DMS53 treated with DMSO at 0.1 percent for 48 hours (cell line): ENCODE data around the gene GRM7.

Source experiments
- DNase-seq: peaks from one replicate; lab custom pipeline; 2025; ENCODE audit not compliant: unreplicated experiment; lab: John Stamatoyannopoulos, UW

The GRM7 gene

DNA sequence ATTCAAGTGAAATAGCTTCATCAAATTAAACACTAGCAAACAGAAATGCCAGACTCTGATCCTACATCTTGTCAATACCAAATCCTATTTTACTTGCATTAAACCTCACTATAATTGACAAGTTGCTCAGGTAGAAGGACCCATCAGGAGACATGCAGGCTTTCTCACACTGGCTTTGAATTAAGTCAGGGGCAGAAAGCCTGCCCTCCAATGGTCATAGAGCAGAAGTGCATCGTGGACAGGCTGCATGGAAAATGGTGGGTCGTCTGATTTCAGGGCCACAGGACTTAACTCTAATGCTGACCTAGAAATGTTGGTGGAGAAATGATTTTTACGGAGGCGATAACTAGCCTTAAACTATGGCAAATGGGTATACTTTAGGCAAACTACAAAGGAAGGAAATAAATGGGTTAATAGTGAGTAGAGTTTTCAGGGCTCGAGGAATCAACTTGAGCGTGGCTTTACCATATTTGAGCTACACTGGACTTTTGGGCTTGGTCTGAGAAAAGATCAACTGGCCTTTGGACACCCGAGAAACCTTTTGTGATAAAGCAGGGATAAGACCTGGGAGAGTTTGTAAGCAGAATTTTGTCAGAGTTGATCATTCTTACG, 283.9 kb downstream of the GRM7 start:
- DNase-seq, result peak; percentile 0

DNA sequence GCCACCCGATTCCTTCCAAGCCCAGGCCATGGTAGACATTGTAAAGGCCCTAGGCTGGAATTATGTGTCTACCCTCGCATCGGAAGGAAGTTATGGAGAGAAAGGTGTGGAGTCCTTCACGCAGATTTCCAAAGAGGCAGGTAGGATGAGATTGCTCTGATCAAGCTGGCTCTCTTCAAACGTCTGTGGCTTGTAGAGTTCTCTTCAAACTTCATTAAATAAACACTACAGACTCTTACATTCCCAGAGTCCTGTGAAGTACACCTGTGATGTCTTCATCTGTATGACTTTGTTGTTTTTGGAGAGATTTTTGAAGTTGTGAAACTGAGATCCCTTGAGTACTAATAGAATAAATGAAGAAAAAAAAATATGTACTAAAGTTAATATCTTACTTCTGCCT, 285.6 kb downstream of the GRM7 start:
- no peak for DNase-seq

DNA sequence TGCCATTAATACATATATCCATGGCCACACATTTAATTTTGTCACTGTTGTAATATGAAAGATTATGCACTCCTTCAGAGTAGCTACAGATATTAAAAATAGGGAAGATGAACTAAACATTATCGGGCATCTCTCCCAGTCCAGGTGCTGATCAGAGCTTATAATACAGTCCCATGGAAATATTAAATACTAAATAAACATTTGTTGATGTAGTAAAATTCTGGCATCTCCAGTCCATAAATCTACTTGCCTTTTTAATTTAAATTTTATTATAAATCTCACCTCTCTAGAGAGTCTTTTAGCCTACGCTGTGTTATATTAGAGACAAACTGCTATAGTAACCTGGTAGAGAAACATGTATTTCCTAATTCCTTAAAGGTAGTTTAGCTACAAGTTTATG, 297.6 kb downstream of the GRM7 start:
- no peak for DNase-seq

DNA sequence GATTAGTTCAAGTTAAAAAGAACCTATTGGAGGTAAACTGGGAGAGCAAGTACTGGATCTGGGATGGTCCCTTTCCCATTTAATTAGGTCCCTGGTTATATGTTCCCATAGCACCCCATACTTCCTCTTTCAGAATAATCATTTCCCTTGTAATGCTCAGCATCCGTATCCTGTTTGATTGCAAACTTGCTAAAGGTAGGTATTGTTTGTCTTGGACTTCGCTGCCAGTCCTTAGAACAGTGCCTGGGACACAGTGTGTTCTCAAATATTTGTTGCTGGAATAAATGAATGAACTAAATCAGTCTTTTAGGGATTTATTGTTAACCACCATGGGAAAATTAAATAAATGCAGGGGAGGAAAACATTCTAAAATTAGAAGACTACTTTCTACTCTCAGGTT, 299.8 kb downstream of the GRM7 start:
- no peak for DNase-seq

DNA sequence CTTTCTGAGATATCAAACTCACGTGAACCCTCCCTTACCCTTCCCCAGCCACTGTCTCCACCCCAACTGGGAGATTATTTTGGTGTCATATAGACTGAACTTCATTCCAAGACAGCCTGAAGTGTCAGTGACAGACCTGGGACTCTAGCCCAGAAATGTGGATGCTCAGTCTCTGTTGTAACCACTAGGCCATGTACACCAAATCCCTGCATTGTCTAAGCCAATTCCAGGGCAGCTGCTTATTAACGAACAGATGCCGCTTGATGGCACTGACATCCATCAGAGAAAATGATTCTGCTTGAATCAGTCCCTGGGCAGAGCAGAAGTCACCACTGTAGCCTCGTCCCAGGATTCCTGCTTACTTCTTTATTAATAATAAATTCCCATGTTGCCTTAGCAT, 305.5 kb downstream of the GRM7 start:
- no peak for DNase-seq

DNA sequence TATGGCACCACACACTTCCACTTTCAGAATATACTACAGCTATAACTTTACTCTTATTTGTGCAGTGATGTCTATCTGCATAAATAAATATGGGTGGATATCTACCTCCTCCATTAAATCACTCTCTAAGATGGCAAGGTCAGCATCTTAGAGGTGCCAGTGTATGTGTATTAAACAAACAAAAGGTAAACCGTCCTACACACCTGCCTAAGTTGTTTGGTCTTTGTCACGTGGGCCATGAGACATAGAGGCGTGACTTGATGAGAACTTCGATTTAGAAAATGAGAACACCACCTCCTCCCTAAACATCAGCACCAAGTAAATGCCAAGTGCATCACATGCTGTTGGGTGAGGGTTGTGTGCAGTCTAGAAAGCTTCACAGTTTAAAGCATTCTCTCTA, 310.6 kb downstream of the GRM7 start:
- DNase-seq, result no peak

DNA sequence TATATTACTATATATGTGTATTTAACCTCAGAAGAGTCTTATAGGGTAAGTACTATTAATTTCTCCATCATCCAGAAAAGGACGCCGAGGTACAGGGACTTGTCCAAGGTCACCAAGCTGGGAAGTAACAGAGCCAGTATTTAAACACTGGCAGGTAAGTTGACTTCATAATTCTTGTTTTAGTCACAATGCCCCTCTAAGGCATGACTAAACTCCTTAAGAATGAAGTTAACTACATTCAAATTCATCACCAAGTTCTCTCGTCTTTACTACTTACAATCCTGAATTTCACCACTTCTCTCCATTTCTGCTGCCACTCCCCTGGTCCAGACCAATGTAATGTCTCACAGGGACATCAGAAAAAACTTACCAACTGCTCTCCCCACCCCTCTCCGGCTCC, 312.1 kb downstream of the GRM7 start:
- no peak for DNase-seq

DNA sequence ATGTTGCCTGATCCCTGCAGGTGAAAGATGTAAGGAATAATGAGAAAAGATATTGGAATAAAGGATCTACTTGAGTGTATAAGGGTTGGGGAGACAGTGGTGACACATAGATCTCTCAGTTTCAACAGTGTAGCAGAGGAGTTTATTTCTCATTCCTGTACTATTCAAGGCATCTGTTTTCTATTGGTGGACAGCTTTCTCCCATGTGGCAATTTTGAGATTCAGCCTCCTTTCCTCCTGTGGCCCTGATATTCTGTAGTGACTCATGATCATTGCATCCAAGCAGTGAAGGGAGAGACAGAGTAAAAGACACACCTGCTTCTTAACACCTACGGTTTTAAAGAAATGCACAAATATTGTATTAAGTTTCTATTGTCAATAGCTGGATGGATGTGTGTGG, 327.6 kb downstream of the GRM7 start:
- DNase-seq, result no peak

DNA sequence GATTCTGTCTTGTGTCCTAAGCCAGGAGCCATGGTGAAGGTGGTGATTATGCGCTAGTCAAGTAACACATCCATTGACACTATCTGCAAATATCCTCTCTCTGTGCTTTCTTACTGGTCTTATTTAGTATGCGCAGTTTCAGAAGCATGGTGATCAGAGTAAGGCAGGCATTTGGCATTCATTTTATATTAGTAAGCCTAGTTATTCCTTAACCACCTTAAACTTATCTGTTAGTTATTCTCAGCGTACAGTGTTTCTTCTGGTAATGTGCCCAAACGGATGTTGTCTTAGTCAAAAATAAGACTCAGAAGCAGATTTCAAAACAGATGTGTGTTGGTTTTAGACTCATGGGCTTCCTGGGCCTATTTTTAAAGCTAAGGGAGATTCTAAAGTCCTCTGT, 329.2 kb downstream of the GRM7 start:
- no peak for DNase-seq

DNA sequence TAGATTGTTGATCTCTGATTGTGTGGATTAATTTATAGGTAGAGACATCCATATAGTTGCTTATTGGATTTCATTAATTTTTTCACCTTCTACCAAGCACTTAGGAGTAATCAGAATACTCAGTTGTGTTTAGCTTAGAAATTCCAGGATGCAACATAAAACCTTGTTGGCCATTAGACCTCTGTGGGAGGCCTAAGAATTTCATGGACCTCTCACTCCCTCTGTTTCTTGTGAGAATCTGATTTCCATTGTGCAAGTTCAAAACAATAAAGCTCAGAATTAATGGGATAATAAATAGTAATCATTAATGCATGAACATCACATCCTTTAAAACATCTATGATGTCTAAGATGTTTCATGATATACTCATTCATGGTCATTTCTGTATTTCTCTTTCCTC, 332.4 kb downstream of the GRM7 start:
- DNase-seq, result no peak

DNA sequence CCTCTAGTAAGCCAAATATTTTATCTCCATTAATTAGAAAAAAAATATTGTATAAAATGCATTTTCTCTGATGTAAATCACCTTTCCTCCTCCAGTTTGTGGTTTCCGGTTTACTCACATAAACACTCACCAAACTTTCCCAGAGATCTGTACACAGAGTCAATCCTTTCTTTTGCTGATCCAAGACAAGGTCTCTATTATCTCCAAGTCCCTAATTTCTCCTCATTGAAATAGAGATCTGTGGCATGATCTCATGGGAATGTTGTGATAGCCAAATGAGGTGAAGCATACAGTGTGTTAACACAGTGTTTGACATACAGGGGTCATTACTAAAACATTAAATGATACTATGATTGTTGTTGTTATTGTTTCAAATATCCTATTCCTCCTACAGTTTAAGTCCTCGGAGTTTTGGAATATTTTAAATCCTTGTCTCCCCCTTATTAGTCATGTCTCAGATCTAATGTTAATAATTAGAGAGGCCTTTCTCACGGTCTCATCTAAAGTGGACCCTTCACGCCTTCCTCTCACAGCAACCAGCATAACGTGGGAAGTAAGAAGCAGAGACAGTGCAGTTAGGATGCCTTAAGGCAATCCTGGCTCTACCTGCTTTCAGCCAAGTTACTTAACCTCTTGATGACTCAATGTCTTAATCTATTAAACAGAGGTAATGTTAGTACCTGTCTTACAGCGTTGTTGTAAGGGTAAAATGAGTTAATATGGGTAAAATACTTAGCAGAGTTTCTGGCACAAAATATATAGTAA, 333.3 kb downstream of the GRM7 start:
- DNase-seq, result no peak

DNA sequence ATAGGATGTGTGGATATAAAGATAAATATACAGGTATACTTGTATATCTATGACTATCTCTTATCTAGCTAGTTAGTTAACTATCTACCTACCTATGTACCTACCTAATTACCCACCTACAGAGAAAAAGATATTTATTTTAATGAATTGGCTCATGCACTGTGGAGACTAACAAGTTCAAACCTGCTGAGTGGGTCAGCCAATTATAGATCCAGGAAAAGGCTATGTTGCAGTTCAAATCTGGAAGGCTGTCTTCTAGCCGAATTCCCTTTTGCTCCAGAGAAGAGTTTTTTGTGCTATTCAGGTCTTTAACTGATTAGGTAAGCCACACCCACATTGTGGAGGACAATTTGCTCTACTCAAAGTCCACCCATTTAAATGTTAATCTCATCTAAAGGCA, 335.0 kb downstream of the GRM7 start:
- no peak for DNase-seq

DNA sequence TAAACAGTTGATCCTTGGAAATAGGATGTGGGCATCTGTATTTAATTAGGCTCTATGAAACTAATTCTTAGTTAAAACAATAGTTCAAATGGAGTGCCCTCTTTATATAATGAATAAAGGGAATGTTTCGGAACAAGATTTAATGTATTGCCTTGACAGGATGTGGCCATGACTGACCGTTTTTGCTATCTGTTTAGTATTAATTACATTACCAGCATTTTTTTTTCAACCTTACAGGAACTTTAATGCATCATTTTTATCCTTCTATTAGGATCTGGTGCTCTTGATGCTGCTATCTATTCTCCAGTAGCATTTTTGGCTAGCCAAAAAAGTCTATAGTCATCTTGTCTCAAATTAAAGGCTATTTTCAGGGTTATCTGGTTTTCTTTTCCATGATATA, 340.9 kb downstream of the GRM7 start:
- no peak for DNase-seq

DNA sequence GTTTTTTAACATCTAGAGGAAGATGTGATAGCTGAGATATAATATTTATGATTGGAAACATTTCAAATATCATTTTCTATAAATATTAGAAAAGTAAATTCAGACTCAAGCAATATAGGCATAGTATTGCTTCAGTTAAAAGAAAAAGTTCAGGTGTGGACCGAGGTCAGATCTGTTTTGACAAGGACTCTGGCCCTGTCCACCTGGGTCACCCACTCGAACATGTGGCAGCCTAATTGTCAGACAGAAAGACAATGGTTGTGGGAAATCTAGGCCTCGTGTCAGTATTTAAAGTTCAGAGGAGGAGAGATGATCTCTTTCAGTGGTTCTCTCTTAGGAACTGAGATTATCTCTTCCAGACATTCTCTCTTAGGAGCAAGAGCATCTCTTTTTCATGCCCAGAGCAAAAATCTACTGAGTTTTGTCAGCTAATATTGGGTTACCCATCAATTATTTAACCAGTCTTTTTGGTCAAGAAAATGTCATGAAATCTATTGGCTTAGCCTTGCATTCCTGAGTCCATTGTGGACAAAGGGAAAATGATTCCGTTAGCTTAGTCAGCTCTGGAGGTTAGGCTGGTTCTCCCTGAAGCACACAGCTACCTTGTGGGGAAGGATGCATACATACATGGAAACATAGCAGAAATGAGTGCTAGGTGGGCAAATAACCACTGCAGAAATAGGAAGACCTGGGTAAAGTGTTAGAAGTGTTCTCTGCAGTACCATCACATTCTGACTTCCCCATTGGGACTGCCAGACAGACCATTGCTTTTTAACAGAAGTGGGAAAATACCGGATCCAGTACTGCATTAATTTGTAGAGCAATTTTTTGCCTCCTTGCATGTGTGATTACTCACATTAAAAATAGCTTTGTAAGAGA, 343.3 kb downstream of the GRM7 start:
- DNase-seq, result no peak

DNA sequence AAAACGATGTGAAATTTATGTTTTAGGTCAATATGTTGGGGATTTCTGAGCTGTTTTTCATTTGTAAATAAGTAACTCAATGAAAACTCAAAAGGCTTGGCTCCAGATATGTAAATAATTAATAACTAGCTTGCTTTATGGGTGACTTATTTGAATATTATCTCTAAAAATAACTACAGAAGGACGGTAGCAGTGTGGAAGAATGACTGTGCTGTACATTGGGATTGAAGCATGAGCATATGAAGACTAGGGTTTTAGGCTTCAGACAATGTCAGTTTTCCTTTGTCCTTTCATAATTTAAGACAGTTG, 343.9 kb downstream of the GRM7 start:
- DNase-seq, result no peak

DNA sequence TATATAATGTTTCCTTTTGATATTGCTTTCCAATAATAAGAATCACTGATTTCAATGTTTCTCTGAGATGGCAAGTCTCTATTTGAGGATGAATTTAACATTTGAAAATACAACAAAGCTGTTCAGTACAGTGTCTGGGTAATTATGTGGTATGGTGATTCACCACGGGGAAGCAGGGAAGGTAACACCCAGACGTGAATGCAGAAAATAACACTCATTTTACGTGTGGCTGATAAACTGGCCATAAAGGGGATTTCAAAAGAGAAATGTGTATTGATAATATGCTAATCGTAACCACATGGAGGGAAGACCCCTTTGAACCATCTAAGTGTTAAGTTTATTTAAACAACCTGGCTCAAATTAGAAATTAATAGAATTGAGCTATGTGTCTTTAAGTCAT, 344.6 kb downstream of the GRM7 start:
- DNase-seq, result no peak

DNA sequence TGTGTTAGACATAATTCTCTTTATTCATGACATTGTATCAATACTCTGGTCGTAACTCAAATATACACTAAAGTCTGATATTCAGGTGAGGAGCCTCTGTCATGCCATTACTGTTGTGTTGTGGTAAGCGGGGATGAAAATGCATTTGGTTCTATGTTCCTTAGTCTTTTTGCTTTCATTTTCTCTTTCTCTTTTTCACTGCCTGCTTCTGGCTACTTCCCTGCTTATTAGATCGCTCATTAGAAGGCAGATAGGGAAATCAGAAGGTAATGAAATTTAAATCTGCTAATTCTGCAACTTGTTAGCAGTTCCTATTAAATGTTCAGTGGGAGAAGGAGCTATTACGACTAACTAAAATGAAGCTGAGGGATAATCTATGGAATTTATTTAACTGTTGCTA, 345.0 kb downstream of the GRM7 start:
- no peak for DNase-seq

DNA sequence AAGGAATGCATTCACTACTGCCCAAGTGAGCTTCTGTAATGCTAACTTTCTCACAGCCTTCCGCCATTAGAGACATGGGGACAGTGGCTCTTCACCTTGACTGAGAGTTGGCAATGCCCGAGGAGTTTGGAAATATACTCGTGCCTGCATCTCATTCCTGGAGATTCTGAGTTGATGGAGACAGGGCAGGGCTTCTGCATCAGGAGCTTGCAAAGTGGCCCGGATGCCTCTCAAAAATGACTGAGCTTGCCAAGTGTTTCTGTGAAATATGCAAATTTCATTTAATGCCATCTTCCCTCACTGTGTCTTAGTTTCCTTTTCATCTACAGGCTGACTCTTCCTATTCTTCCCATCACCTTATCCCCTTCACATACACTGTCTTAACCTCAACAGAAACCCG, 346.2 kb downstream of the GRM7 start:
- DNase-seq, result no peak

DNA sequence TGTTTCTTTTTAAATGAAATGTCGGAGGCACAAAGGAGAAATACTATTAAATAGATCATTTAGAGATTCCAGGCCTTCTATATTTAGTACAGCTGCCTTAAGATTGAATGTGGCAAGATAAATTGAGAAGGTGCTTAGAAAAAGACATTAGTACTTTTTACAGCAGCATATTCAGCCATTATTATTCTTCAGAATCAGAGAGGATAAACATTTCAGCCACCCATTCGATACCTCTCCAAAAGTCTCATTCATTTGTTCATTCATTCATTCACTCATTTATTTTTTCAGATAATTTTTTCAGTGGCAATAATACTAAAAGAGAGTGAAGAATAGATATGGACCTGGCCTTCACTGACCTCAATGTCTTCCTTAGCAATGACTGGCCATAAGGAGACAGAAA, 347.0 kb downstream of the GRM7 start:
- DNase-seq, result no peak

DNA sequence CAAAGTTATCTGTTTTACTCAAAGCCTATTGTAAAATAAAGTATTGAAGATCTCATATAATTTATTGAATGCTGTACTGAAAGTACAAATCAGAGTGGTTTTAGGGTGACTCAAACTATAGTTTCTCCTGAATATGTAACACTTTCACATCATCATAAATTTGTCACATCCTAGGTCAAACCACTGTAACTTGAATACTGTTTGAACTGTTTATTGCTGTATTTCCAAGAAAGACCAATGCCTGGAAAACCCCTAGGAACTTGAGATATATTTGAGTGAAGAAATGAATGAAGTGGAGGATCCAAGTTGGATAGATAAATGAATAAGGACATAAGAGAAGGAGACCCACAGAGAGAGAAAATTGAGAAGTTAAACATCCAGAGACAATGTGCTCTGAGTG, 348.2 kb downstream of the GRM7 start:
- DNase-seq, result no peak

DNA sequence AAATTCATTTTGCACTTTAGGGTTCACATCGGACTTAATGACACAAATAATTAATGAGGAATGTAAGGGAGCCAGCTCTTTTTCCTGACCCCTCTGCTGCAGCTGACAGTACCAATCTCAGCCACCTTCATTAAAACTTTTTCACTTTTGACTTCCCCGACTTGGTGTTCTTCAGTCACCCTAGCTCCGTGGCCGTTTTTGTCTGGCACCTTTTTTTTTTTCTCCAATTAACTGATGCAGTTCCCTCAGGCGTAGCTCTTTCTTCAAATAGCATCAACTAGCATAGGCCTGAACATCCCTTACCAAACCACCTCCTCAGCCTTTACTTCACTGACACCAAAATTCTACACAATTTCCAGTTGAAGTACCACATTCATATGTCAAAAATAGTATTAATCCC, 350.8 kb downstream of the GRM7 start:
- no peak for DNase-seq

DNA sequence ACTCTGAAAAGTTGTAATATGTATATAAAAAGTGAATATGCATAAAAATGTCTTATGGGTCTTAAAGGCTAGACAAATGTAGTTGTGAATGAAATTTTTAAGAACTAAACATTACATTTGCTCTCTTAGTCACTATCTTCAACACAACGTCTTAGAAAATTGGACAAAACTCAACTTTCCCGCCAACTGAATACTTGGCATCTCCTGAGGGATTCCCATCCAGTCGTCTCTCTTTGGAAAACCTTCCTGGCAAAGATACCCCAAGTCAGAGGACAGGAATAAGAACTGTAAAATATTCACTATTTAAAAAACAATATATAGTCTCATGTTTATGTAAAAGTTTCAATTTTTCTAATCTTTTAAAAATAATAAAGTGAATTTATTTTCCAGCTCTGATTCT, 354.8 kb downstream of the GRM7 start:
- no peak for DNase-seq
